ENCODE measurements around the gene ZBTB46.
"Not testable (repeated sequence)": the region's sequence is repeated elsewhere in the genome, so short reads cannot be mapped to it uniquely, and the experiment has no call there.

ZBTB46 gene, protein sequence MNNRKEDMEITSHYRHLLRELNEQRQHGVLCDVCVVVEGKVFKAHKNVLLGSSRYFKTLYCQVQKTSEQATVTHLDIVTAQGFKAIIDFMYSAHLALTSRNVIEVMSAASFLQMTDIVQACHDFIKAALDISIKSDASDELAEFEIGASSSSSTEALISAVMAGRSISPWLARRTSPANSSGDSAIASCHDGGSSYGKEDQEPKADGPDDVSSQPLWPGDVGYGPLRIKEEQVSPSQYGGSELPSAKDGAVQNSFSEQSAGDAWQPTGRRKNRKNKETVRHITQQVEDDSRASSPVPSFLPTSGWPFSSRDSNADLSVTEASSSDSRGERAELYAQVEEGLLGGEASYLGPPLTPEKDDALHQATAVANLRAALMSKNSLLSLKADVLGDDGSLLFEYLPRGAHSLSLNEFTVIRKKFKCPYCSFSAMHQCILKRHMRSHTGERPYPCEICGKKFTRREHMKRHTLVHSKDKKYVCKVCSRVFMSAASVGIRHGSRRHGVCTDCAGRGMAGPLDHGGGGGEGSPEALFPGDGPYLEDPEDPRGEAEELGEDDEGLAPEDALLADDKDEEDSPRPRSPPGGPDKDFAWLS

DNA sequence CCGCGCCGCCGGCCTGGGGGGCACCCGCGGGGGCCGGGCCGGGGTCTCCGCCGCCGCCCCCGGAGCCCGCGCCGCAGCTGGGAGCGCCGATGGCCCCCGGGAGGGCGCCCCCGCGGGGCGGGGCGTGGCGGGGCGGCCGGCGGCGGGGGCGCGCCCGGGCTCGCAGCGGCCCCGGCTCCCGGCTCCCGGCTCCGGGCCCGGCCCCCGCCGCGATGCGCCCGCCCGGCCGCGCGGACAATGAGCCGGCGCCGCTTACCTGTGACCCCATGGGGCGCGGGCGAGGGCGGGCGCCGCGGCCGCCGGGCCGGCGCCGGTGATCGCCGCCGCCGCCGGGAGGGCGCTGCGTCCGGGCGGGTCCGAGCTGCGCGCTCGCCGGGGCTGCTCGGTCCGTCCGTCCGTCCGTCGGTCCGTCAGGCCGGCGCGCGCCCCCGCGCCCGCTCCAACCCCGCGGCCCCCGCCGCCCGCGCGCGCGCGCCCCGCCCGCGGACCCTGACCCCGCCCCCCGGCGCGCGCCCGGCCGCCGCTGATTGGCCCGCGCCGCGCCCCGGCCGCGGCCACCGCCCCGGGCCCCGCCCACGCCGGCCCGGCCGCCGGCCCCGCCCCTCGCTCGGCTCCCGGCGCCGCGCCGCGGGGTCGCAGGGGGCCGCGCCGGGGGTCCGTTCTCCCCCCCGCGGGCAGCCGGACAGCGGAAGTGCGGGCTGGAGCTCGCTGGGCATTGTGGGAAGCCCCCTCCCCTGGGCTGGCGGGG lies at the start of gene ZBTB46:
ZBTB46 (minus strand) TSS at position 424 of the 748 bp plus-strand sequence. CDS start 40,507 bp downstream, outside the sequence.
- DNase-seq, result peak; percentile 64 to 86 (median 68)

DNA sequence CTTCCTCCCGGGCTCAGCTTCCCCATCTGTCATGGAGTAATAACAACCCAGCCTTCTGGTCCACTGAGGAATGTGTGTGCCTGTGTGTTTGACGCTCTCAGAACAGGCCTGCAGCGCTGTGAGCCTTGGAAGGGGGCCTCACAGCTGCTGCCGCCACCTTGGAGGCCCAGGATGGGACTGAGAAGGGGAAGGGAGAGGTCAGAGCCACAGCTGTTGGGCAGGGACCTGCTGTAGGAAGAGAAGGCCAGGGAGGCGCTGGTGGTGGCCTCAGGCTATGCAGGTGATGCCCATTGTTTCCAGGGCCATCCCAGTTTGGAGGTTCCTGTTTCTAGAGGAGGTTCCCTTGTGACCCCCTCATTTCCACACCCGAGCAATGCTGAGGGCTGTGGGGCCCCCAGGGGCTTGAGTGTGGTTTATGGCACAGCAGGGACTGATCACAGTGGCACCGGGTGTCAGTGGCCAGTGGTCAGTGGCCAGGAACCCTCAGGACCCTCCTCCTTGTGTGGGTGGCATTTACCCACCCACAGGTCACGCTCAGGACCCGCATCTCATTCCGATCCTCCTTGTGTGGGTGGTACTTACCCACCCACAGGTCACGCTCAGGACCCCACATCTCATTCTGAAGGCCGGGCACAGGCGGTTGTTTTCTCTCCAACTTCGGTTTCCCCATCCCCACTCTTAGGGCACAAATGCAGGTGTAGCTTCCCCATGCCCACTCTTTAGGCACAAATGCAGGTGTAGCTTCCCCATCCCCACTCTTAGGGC lies 48.0 kb upstream of the ZBTB46 start:
- DNase-seq, result no peak

- no peak for DNase-seq
Measured at GRCh38 chr20:63877755-63878470, 46.8 kb upstream of the ZBTB46 start.

GRCh38 chr20:63876489-63877036 lies 45.5 kb upstream of the ZBTB46 start:
- DNase-seq, result no peak

- not testable (repeated sequence) for DNase-seq
Measured at GRCh38 chr20:63874241-63874640, 43.2 kb upstream of the ZBTB46 start.

GRCh38 chr20:63873477-63873971 lies 42.5 kb upstream of the ZBTB46 start:
- DNase-seq, result no peak

DNA sequence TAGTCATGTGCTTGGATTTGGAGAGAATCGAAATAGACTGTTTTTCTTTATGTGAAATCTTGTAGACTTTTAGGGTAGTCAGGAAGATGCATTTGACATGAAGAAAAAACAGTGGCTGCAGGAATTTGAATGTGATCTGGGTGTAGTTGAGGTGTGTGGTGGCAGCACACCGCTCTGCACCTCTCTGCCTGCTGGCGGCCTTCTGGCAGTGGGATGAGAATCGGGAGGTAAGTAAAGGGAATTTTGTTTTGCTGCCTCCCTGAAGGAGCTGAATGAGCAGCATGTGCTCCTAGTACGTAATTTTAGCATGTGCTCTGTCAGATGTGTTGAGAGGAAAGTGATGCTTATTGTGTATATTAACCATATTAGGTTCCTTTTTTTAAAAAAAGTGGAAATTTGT lies 37.2 kb upstream of the ZBTB46 start:
- no peak for DNase-seq

DNA sequence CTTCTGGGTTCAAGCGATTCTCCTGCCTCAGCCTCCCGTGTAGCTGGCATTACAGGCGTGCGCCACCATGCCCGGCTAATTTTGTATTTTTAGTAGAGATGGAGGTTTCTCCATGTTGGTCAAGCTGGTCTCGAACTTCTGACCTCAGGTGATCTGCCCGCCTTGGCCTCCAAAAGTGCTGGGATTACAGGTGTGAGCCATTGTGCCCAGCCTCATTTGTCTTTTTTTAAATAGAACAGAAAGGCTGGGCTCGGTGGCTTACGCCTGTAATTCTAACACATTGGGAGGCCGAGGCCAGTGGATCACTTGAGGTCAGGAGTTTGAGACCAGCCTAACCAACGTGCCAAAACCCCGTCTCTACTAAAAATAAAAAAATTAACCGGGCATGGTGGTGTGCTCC lies 36.0 kb upstream of the ZBTB46 start:
- not testable (repeated sequence) for DNase-seq

GRCh38 chr20:63864978-63865640 lies 34.0 kb upstream of the ZBTB46 start, which contains the start of gene TPD52L2:
TSS of gene TPD52L2 (plus strand) at chr20:63865270. CDS start at chr20:63865366, 96 bp downstream.
- DNase-seq, result peak; percentile 100

DNA sequence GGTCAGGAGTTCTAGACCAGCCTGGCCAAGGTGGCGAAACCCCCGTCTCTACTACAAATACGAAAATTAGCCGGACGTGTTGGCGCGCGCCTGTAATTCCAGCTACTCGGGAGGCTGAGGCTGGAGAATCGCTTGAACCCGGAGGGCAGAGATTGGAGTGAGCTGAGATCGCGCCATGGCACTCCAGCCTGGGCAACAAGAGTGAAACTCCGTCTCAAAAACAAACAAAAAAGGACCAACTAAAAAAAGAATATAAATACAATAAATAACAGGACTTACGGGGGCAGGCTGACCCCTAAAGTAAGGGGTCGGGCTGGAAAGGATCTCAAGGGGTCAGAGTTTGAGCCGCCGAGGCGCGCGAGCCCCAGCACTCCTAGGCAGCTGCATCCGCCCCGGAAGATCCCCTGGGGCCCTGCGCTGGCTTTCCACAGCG lies 33.5 kb upstream of the ZBTB46 start:
- no peak for DNase-seq

- peak; percentile 85 to 90 (median 87) for DNase-seq
Measured at GRCh38 chr20:63863798-63864544, 32.9 kb upstream of the ZBTB46 start.

- no peak for DNase-seq
Measured at GRCh38 chr20:63863021-63863797, 32.1 kb upstream of the ZBTB46 start.

DNA sequence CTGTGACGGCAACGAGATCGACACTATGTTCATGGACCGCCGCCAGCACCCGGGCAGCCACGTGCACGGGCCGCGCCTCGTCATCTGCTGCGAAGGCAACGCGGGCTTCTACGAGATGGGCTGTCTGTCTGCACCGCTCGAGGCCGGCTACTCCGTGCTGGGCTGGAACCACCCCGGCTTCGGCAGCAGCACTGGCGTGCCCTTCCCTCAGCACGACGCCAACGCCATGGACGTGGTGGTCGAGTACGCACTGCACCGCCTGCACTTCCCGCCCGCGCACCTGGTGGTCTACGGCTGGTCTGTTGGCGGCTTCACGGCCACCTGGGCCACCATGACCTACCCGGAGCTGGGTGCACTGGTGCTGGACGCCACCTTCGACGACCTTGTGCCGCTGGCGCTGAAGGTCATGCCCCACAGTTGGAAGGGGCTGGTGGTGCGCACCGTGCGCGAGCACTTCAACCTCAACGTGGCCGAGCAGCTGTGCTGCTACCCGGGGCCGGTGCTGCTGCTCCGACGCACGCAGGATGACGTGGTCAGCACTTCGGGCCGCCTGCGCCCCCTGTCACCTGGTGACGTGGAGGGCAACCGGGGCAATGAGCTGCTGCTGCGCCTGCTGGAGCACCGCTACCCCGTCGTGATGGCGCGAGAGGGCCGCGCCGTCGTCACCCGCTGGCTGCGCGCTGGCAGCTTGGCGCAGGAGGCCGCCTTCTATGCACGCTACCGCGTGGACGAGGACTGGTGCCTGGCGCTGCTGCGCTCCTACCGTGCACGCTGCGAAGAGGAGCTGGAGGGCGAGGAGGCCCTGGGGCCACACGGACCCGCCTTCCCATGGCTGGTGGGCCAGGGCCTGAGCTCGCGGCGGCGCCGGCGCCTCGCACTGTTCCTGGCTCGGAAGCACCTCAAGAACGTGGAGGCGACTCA lies 31.2 kb upstream of the ZBTB46 start:
- no peak for DNase-seq

GRCh38 chr20:63861365-63861934 lies 30.4 kb upstream of the ZBTB46 start, which contains the start of gene ABHD16B:
TSS of gene ABHD16B (plus strand) at chr20:63861498. CDS start at chr20:63861541, 43 bp downstream.
- DNase-seq, result no peak

DNA sequence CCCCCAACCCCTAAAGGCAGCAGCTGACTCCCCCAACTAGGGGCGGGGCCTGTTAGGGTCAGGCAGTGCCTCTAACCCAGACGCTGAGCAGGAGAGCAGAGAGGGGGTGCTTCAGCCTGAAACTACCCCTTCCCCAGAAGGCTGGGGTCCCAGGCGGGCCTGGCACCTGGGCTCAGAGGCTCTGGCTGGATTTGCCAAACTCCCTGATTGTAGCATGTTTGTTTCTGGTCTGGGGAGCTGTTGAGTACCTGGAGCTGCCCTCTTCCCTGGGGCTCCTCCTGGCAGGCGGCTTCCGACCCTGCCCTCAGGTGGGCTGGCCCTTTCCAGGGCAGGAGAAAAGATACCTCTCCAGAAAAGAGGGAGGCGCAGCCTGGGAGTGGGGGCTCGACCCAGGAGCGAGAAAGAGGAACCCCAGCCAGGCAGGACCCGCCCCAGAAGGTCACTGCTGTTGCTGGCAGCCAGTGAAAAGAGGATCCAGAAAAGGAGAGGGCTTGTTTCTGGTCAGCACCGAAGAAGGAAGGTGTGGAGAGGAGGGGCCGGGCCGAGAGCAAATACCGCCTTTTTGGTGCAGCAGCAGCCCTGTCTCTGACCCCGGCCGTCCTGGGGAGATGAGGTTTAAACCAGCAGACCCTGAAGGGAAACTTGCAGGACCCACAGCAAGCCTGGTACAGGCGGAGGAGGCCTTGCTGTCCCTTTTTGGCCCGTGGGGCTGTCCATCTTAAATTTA lies 29.4 kb upstream of the ZBTB46 start:
- DNase-seq, result no peak

DNA sequence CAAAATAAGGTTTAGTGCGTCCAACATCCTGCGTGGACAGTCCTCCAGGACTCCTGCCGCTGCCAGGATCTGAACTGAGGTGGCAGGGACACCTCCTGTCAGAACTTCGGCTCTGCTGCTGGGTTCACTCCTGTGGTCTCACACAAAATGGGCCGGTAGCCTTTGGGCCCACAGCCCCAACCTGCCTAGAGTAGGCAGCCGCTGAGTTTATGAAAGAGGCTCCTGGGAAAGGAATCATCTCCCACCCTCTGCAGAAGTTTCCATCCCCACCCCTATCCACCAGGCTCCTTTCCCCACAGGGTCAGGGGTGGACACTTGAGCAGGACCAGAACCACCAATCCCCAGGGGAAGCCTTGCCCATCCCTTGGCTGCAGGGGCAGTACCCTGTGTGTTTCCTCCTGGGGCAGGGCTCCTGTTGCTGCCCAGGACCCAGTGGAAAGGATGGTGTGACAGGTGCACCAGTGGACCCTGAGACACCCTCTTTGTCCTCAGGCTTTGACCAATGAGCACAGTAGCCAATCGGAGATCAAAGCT lies 28.2 kb upstream of the ZBTB46 start:
- no peak for DNase-seq
